Hepatocyte (in vitro differentiated cells): Measurements from ENCODE around the gene ST6GALNAC4.

Source experiments
- EZH2 ChIP-seq: fragments of 200-600 bp; sonication (generic); IDR thresholded peaks from 2 replicates; pipeline ENCODE4 v1.6.1; 2016; ENCODE audit warnings: antibody characterized with exemption, mild to moderate bottlenecking, borderline replicate concordance
- TF ChIP-seq, protein P1 (sequence below): fragments of 200-600 bp; sonication (generic); IDR thresholded peaks from 2 replicates; pipeline ENCODE4 v1.5.1; 2016; ENCODE audit warnings: antibody characterized with exemption, mild to moderate bottlenecking; ENCODE audit not compliant: poor library complexity

DNA sequence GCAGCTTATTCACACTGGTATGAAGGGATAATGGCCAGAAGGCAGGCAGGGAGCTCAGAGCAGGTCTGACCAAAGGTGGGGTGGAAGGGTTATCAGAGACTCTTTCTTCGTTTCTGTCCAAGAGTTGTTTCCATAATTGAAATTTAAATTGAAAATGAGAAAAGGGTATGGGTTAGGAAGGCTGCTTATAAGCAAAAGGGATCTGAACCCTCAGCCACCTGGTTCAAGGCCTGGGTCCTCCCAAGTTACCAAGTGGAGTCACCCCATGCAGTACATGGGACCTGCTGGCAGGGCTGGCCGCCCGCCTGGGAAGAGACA lies 46.2 kb upstream of the ST6GALNAC4 start:
- TF ChIP-seq EZH2, result no peak
- TF ChIP-seq, protein P1, sequence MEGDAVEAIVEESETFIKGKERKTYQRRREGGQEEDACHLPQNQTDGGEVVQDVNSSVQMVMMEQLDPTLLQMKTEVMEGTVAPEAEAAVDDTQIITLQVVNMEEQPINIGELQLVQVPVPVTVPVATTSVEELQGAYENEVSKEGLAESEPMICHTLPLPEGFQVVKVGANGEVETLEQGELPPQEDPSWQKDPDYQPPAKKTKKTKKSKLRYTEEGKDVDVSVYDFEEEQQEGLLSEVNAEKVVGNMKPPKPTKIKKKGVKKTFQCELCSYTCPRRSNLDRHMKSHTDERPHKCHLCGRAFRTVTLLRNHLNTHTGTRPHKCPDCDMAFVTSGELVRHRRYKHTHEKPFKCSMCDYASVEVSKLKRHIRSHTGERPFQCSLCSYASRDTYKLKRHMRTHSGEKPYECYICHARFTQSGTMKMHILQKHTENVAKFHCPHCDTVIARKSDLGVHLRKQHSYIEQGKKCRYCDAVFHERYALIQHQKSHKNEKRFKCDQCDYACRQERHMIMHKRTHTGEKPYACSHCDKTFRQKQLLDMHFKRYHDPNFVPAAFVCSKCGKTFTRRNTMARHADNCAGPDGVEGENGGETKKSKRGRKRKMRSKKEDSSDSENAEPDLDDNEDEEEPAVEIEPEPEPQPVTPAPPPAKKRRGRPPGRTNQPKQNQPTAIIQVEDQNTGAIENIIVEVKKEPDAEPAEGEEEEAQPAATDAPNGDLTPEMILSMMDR, result no peak
